PFSK-1 (cell line): ENCODE measurements around the gene GABRA5.

Experiments
- FOXP2 ChIP-seq: optimal IDR thresholded peaks from 2 replicates; pipeline ENCODE3; 2011; ENCODE audit warnings: borderline replicate concordance, control low read depth, inconsistent platforms; ENCODE audit not compliant: insufficient read depth; ENCODE audit errors: extremely low read length, extremely low read depth
- POLR2AphosphoS5 ChIP-seq: IDR thresholded peaks from 2 replicates; pipeline ENCODE4 v1.6.1; 2012; ENCODE audit warnings: low read depth, mild to moderate bottlenecking, control low read depth, low read length, moderate library complexity
- SIN3A ChIP-seq: IDR thresholded peaks from 2 replicates; pipeline ENCODE4 v1.6.1; 2012; ENCODE audit warnings: mild to moderate bottlenecking, low read length, moderate library complexity, borderline replicate concordance; ENCODE audit not compliant: insufficient read depth
- TAF1 ChIP-seq: IDR thresholded peaks from 2 replicates; pipeline ENCODE4 v1.6.1; 2012; ENCODE audit warnings: low read length, control low read depth, borderline replicate concordance; ENCODE audit not compliant: insufficient read depth
- TF ChIP-seq, protein P1 (sequence below), 2 experiments: IDR thresholded peaks; 2 replicates each; pipeline versions ENCODE4 v1.6.1 to v1.8.0; 2011 to 2012; ENCODE audit warnings: low read depth in 2 of 2, low read length in 2 of 2, control low read depth in 1 of 2, inconsistent platforms in 1 of 2, mild to moderate bottlenecking in 1 of 2, moderate library complexity in 1 of 2; ENCODE audit not compliant: insufficient read depth in 1 of 2

The GABRA5 gene

DNA sequence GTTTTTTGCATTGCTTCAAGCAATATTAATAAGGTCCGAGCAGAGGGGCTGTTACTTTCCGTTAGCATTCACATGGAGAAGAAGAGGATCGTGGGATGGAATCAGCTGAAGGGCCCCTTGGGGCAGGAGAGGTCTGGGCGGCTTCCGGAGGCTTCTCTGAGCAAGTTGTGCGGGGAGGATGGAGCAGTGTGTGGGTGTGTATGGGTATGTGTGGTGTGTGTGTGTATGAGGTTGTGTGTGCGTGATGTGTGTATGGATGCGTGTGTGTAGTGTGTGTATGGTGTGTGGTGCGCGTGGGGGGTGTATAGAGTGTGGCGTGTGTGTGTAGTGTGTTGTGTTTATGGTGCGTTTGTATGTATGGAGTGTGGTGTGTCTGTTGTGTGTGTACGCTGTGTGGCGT is 25.8 kb downstream of the GABRA5 start:
- TF ChIP-seq FOXP2 (no peak), POLR2AphosphoS5 (no peak), TAF1 (no peak), SIN3A (no peak)
- TF ChIP-seq, protein P1, sequence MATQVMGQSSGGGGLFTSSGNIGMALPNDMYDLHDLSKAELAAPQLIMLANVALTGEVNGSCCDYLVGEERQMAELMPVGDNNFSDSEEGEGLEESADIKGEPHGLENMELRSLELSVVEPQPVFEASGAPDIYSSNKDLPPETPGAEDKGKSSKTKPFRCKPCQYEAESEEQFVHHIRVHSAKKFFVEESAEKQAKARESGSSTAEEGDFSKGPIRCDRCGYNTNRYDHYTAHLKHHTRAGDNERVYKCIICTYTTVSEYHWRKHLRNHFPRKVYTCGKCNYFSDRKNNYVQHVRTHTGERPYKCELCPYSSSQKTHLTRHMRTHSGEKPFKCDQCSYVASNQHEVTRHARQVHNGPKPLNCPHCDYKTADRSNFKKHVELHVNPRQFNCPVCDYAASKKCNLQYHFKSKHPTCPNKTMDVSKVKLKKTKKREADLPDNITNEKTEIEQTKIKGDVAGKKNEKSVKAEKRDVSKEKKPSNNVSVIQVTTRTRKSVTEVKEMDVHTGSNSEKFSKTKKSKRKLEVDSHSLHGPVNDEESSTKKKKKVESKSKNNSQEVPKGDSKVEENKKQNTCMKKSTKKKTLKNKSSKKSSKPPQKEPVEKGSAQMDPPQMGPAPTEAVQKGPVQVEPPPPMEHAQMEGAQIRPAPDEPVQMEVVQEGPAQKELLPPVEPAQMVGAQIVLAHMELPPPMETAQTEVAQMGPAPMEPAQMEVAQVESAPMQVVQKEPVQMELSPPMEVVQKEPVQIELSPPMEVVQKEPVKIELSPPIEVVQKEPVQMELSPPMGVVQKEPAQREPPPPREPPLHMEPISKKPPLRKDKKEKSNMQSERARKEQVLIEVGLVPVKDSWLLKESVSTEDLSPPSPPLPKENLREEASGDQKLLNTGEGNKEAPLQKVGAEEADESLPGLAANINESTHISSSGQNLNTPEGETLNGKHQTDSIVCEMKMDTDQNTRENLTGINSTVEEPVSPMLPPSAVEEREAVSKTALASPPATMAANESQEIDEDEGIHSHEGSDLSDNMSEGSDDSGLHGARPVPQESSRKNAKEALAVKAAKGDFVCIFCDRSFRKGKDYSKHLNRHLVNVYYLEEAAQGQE (IDR thresholded peaks at IDR 0.05; ENCODE audit: insufficient read depth in 1 of 2, low read depth in 2 of 2, low read length in 2 of 2): no peak

GRCh38 chr15:26893351-26894065 is 26.6 kb downstream of the GABRA5 start:
- no peak for TF ChIP-seq FOXP2

- TF ChIP-seq, protein P1 (IDR thresholded peaks at IDR 0.05; ENCODE audit: insufficient read depth in 1 of 2, low read depth in 2 of 2, low read length in 2 of 2): no peak
- TF ChIP-seq SIN3A (no peak), TAF1 (no peak), FOXP2 (no peak), POLR2AphosphoS5 (no peak)
These were observed 27.3 kb downstream of the GABRA5 start for GRCh38 chr15:26894181-26894580.

GRCh38 chr15:26899658-26900057 is 32.8 kb downstream of the GABRA5 start:
- no peak for TF ChIP-seq TAF1
- TF ChIP-seq, protein P1 (IDR thresholded peaks at IDR 0.05; ENCODE audit: insufficient read depth in 1 of 2, low read depth in 2 of 2, low read length in 2 of 2): no peak
- TF ChIP-seq FOXP2: no peak
- no peak for TF ChIP-seq POLR2AphosphoS5
- TF ChIP-seq SIN3A: no peak

- TF ChIP-seq SIN3A (no peak), FOXP2 (no peak), TAF1 (no peak), POLR2AphosphoS5 (no peak)
- TF ChIP-seq, protein P1 (IDR thresholded peaks at IDR 0.05; ENCODE audit: insufficient read depth in 1 of 2, low read depth in 2 of 2, low read length in 2 of 2): no peak
These were observed 34.2 kb downstream of the GABRA5 start for GRCh38 chr15:26901041-26901440.
